ENCODE data around the gene CENPL. TPM values are rescaled to one million over a fixed set of nuclear protein-coding genes. Genes with fewer than 3 reads are reported as not detected.
"Not testable (repeated sequence)": the region's sequence is repeated elsewhere in the genome, so short reads cannot be mapped to it uniquely, and the experiment has no call there.

Gene CENPL
- total RNA-seq, 1 experiment from 2014 or later: 32.2 TPM

DNA sequence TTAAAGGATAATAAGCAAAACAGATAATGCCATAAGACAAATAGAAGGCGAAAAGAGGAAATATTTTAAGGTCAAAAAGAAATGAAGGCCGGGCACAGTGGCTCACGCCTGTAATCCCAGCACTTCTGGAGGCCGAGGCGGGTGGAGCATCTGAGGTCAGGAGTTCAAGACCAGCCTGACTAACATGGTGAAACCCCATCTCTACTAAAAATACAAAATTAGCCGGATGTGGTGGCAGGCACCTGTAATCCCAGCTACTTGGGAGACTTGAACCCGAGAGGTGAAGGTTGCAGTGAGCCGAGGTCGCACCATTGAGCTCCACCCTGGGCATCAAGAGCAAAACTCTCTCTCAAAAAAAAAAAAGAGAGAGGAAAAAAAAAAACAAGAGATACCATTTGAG lies 54.4 kb downstream of the CENPL start:
- in situ Hi-C loops (cut with HindIII; ENCODE audit: low sequenced_read_pairs); DNase-seq (ENCODE audit: low spot score): not testable (repeated sequence)

- in situ Hi-C loops (cut with HindIII; ENCODE audit: low sequenced_read_pairs): no loop called here
- no peak for DNase-seq (ENCODE audit: low spot score)
Observed at GRCh38 chr1:173768827-173769226, 55.9 kb downstream of the CENPL start.

- no peak for DNase-seq (ENCODE audit: low spot score)
- in situ Hi-C loops (cut with HindIII; ENCODE audit: low sequenced_read_pairs): no loop called here
Observed at GRCh38 chr1:173768206-173768605, 56.5 kb downstream of the CENPL start.

DNA sequence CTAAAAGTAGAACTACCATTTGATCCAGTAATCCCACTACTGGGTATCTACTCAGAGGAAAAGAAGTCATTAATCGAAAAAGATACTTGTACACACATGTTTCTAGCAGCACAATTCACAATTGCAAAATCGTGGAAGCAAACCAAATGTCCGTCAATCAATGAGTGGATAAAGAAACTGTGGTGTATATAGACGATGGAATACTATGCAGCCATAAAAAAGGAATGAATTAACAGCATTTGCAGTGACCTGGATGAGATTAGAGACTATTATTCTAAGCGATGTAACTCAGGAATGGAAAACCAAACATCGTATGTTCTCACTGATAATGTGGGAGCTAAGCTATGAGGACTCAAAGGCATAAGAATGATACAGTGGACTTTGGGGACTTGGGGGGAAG lies 60.4 kb downstream of the CENPL start:
- DNase-seq (ENCODE audit: low spot score); in situ Hi-C loops (cut with HindIII; ENCODE audit: low sequenced_read_pairs): not testable (repeated sequence)

DNA sequence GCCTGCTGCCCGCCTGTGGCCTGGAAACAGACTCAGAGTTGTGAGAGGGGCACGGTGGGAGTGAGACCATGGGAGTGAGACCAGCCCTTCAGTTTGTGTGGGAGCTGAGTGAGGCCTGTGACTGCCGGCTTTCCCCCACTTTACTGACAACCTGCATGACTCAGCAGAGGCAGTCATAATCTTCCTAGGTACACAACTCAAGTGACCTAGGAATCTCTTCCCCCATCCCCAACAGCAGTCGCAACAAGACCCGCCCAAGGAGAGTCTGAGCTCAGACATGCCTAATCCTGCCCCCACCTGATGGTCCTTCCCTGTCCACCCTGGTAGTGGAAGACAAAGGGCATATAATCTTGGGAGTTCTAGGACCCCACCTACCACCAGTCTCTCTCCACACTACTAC lies 65.7 kb downstream of the CENPL start:
- DNase-seq (ENCODE audit: low spot score): no peak

GRCh38 chr1:173758110-173758509 lies 66.6 kb downstream of the CENPL start:
- no peak for DNase-seq (ENCODE audit: low spot score)
- in situ Hi-C loops (cut with HindIII; ENCODE audit: low sequenced_read_pairs): no loop called here

More for the DNA sequence above, 65.7 kb downstream of the CENPL start:
- in situ Hi-C loops (cut with HindIII; ENCODE audit: low sequenced_read_pairs): no loop called here

DNA sequence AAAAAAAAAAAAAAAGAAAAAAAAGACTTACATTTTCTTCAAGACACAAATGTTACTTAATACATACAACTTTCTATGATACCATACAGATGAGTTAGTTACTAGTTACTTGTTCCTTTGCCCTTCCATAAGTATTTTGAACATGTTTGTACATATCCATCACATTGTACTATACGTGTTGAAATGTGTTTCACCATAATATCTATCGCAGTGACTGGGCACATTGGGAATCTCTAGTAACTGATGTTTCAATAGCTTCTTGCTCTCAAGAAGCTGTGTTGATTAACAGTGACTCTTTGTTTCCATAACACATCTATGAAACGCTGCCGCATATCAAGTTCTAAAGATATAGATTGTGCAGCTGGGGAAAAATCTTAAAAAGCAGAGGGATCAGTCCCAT lies 67.0 kb downstream of the CENPL start:
- DNase-seq (ENCODE audit: low spot score): no peak
- in situ Hi-C loops (cut with HindIII; ENCODE audit: low sequenced_read_pairs): no loop called here

- in situ Hi-C loops (cut with HindIII; ENCODE audit: low sequenced_read_pairs): no loop called here
- no peak for DNase-seq (ENCODE audit: low spot score)
Observed at GRCh38 chr1:173753830-173754229, 70.9 kb downstream of the CENPL start.

Other genes with a start within 250 kb of the CENPL start
- gene SLC9C2, start 221.8 kb downstream of the CENPL start, total RNA-seq (2014; rRNA removed; shearing (Covaris generic)): not detected in 2 replicates
- gene TEX50, start 189.5 kb downstream of the CENPL start, total RNA-seq (2014; rRNA removed; shearing (Covaris generic)): not detected in 2 replicates
- 0.68 and 0.85 TPM in 2 replicates for gene ANKRD45, start 155.0 kb downstream of the CENPL start, total RNA-seq (2014; rRNA removed; shearing (Covaris generic))
- gene KLHL20, start 109.9 kb downstream of the CENPL start, total RNA-seq (2014; rRNA removed; shearing (Covaris generic)): 7.1 and 7.7 TPM in 2 replicates
- gene DARS2, start 210 bp downstream of the CENPL start, total RNA-seq (2014; rRNA removed; shearing (Covaris generic)): 36.5 and 40.1 TPM in 2 replicates
- gene GAS5, start 43.1 kb upstream of the CENPL start, total RNA-seq (2014; rRNA removed; shearing (Covaris generic)): 490 and 492 TPM in 2 replicates
- gene ZBTB37, start 43.5 kb upstream of the CENPL start, total RNA-seq (2014; rRNA removed; shearing (Covaris generic)): 2.3 and 5.2 TPM in 2 replicates
- gene SERPINC1, start 92.4 kb upstream of the CENPL start, total RNA-seq (2014; rRNA removed; shearing (Covaris generic)): not detected in 2 replicates
- 13.4 and 15.4 TPM in 2 replicates for gene RC3H1, start 197.5 kb upstream of the CENPL start, total RNA-seq (2014; rRNA removed; shearing (Covaris generic))

Data from G401 (cell line).